ENCODE results near the gene RRP7A. TPM values are rescaled to one million over a fixed set of nuclear protein-coding genes. Genes with fewer than 3 reads are reported as not detected.
A peak's percentile ranks its signal among the peaks of the same experiment; 100 is the strongest.
"Not testable (repeated sequence)": the region's sequence is repeated elsewhere in the genome, so short reads cannot be mapped to it uniquely, and the experiment has no call there.

Gene RRP7A
- 10 to 100 TPM; 27.3 to 36.4 (median 31.6) TPM for polyA plus RNA-seq (ENCODE audit: insufficient read length in 4 of 4)

- peak in 3 of 4 donors; percentile 44 to 64 (median 52) for DNase-seq (ENCODE audit: low read depth in 4 of 4, low spot score in 3 of 4)
Measured at GRCh38 chr22:42519525-42520401, at the start of gene RRP7A. RRP7A (minus strand) TSS chr22:42519796; CDS start chr22:42519786, 10 bp downstream.

DNA sequence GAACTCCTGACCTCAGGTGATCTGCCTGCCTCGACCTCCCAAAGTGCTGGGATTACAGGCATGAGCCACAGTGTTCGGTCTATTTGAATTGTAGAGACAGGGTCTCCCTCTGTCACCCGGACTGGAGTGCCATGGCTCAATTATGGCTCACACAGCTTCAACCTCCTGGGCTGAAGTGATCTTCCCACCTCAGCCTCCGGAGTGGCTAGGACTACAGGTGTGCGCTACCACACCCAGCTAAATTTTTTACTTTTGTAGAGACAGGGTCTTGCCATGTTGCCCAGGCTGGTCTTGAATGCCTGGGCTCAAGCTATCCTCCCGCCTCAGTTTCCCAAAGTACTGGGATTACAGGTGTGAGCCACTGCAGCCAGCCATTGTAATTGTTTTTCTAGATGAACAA lies 48.4 kb upstream of the RRP7A start:
- DNase-seq (ENCODE audit: low read depth in 4 of 4, low spot score in 3 of 4) = not testable (repeated sequence)

GRCh38 chr22:42565956-42566355 lies 46.4 kb upstream of the RRP7A start:
- no peak for DNase-seq (ENCODE audit: low read depth in 4 of 4, low spot score in 3 of 4)

DNA sequence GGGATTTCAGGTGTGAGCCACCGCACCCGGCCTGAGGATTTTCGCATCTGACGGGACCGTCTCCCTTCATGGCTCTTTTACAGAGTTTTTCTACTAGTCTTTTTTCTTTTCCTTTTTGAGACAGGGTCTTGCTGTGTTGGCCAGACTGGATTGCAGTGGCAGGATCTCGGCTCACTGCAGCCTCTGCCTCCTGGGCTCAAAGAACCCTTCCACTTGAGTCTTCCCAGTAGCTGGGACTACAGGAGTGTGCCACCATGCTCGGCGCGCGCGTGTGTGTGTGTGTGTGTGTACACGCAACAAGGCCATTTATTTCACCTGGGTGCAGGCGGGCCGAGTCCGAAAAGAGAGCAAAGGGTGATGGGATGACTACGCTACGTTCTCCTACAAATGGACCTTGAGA lies 45.1 kb upstream of the RRP7A start:
- DNase-seq (ENCODE audit: low read depth in 4 of 4, low spot score in 3 of 4) = no peak

DNA sequence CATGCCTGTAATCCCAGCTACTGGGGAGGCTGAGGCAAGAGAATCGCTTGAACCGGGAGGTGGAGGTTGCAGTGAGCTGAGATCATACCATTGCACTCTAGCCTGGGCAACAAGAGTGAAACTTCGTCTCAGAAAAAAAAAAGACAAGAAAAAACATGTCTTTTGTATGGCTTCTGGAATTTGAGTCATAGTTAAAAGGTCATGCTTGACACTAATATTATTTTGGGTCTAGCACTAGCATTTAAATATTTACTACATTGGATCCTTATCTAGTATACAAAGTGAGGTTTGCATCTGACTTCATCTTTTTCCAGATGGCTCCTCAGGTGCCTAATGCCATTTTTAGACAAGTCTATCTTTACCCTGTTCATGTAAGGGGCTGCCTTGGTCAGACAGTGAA lies 44.3 kb upstream of the RRP7A start:
- DNase-seq (ENCODE audit: low read depth in 4 of 4, low spot score in 3 of 4) = not testable (repeated sequence)

GRCh38 chr22:42562684-42563083 lies 43.1 kb upstream of the RRP7A start:
- DNase-seq (ENCODE audit: low read depth in 4 of 4, low spot score in 3 of 4) = no peak

- peak in 1 of 4 donors; percentile 33 for DNase-seq (ENCODE audit: low read depth in 4 of 4, low spot score in 3 of 4)
Measured at GRCh38 chr22:42562279-42562678, 42.7 kb upstream of the RRP7A start.

DNA sequence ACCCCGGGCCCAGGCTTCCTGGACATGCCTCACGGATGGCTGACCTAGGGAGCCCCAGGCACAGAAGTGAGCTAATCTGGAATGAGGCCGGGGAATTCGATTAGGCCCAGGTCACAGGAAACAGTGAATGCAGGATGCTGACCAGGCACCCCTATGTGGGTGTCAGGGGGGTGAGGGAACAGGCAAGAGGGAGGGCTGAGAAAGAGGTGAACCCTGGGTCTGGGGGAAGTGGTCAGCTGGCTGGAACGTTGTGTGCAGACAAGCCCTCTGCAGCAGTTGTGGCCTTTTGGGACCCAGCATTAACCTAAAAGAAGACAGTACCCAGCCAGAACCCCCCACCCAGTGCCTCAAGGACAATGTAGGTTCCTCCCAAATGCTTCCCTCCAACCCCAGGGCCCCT lies 42.3 kb upstream of the RRP7A start:
- DNase-seq (ENCODE audit: low read depth in 4 of 4, low spot score in 3 of 4) = no peak

DNA sequence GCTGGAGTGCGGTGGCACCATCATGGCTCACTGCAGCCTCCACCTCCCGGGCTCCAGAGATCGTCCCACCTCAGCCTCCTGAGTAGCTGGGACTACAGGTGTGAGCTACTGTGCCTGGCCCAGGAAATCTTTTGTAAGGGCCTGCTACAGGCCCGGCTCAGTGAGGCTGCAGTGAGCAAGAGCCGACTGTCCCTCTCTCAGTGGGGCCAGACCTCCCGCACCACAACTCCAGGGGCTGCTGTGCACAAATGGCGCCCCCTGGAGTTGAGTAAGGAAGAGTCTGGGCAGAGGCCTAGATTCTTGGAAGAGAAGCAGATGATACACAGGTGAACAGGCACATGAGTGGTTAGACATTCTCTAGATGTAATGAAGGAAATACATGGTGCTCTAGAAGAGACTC lies 41.2 kb upstream of the RRP7A start:
- no peak for DNase-seq (ENCODE audit: low read depth in 4 of 4, low spot score in 3 of 4)

DNA sequence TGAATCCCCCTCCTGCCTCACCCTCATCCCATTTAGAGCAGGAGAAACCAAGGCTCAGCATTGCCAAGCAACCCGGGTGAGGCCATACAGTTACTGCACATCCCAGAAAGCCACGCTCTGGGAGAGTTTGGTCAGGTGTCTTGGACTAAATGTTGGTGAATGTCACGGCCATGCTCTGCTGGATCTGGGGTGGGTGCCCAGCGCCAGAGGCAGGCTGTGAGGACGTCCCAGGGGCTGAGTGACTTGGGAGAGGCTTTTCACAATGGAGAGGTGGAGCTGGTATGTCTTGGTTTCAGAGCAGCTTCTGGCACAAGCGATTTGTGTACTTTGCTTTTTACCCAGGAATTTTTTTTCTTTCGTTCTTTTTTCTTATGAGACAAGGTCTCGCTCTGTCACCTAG lies 40.8 kb upstream of the RRP7A start:
- DNase-seq (ENCODE audit: low read depth in 4 of 4, low spot score in 3 of 4) = no peak

GRCh38 chr22:42553475-42554361 lies 34.1 kb upstream of the RRP7A start, which contains the start of gene SERHL2:
SERHL2 (plus strand) TSS chr22:42553956; CDS start chr22:42554021, 65 bp downstream.
- DNase-seq (ENCODE audit: low read depth in 4 of 4, low spot score in 3 of 4) = peak; percentile 65 to 69 (median 68)

DNA sequence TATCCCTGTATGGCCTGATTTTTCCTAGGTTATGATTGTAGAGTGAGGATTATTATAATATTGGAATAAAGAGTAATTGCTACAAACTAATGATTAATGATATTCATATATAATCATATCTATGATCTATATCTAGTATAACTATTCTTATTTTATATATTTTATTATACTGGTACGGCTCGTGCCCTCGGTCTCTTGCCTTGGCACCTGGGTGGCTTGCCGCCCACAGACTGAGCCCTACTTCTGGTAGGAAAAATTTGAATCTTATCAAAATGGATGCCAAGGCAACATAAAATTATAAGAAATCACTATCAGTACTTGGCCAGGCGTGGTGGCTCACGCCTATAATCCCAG lies 32.7 kb upstream of the RRP7A start:
- DNase-seq (ENCODE audit: low read depth in 4 of 4, low spot score in 3 of 4) = not testable (repeated sequence)

- DNase-seq (ENCODE audit: low read depth in 4 of 4, low spot score in 3 of 4) = no peak
Measured at GRCh38 chr22:42549331-42550060, 29.9 kb upstream of the RRP7A start.

- DNase-seq (ENCODE audit: low read depth in 4 of 4, low spot score in 3 of 4) = no peak
Measured at GRCh38 chr22:42548597-42549330, 29.2 kb upstream of the RRP7A start.

GRCh38 chr22:42548126-42548525 lies 28.5 kb upstream of the RRP7A start:
- DNase-seq (ENCODE audit: low read depth in 4 of 4, low spot score in 3 of 4) = not testable (repeated sequence)

DNA sequence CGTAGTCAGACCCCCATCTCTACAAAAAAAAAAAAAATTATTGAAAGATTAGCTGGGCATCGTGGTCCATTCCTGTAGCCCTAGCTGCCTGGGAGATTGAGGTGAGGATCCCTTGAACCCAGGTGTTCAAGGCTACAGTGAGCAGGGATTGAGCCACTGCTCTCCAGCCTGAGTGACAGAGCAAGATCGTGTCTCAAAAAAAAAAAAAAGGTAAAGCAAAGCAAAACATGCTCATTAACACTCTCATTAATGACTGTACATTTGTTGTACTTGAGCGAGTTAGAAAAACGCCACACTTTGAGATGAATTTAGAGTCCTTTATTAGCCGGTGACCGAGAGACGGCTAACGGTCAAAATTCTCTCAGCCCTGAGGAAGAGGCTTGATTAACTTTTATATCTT lies 28.0 kb upstream of the RRP7A start:
- no peak for DNase-seq (ENCODE audit: low read depth in 4 of 4, low spot score in 3 of 4)

DNA sequence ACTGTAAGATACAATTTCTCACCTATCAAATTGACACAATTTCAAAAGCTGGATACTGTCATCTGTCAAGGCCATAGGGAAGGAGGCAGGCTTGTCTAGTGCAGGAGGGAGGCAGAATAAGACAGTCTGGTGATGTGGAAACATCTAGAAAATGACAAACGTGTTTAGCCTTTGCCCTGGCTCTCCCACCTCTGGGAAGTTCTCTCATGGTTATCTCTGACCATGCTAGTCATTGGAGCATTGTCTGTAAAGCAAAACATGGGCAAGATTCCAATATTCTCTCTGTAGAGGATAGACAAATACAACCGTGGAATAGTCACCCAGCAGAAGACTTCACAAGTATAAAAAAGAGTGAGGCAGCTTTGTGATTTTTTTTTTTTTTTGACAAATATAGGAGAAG lies 25.1 kb upstream of the RRP7A start:
- DNase-seq (ENCODE audit: low read depth in 4 of 4, low spot score in 3 of 4) = no peak

- not testable (repeated sequence) for DNase-seq (ENCODE audit: low read depth in 4 of 4, low spot score in 3 of 4)
Measured at GRCh38 chr22:42539236-42539771, 19.7 kb upstream of the RRP7A start.

- DNase-seq (ENCODE audit: low read depth in 4 of 4, low spot score in 3 of 4) = not testable (repeated sequence)
Measured at GRCh38 chr22:42537199-42537831, 17.7 kb upstream of the RRP7A start.

All from right renal pelvis (tissue), 4 donors.